Measurements from ENCODE around the gene PACS2. TPM values are rescaled to one million over a fixed set of nuclear protein-coding genes. Genes with fewer than 3 reads are reported as not detected.
A peak's percentile ranks its signal among the peaks of the same experiment; 100 is the strongest.

The PACS2 gene
- total RNA-seq, 1 donor from 2014 or later = 74.0 TPM

- DNase-seq = no peak
Measured at GRCh38 chr14:105411985-105412770, 97.6 kb downstream of the PACS2 start.

GRCh38 chr14:105412771-105413543, 98.4 kb downstream of the PACS2 start:
- no peak for DNase-seq

- no peak for DNase-seq
Measured at GRCh38 chr14:105413544-105413886, 99.0 kb downstream of the PACS2 start.

- peak; percentile 78 for DNase-seq
Measured at GRCh38 chr14:105414456-105415371, 100.2 kb downstream of the PACS2 start.

DNA sequence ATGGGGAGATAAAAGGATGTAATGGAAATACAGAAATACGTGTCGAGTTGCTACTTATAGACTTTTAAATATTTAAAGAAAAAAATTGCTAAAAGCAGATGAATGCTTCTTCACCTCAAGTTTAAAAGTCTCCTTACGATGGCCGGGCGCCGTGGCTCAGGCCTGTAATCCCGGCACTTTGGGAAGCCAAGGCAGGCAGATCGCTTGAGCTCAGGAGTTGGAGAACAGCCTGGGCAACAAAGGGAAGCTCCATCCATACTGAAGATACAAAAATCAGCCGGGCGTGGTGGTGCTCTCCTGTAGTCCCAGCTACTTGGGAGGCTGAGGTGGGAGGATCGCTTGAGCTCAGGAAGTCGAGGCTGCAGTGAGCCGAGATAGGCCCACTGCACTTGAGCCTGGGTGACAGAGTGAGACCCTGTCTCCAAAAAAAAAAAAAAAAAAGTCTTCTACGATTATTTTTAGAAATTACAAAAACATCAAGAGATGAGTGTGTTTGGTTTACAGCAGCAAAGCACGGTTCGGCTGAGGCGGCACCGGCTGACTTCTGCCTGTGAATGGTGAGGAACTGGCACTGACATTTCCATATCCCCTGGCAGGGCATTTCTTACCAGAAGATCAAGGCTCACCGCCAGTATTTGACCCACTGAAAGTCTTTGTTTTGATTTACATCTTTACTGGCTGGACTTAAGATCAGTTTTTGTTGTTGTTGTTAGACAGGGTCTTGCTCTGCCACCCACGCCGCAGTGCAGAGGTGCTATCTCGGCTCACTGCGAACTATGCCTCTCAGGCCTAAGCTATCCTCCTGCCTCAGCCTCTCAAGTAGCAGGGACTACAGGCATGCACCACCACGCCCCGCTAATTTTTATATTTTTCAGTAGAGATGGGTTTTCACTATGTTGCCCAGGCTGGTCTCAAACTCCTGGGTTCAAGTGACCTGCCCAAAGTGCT, 101.2 kb downstream of the PACS2 start:
- no peak for DNase-seq

DNA sequence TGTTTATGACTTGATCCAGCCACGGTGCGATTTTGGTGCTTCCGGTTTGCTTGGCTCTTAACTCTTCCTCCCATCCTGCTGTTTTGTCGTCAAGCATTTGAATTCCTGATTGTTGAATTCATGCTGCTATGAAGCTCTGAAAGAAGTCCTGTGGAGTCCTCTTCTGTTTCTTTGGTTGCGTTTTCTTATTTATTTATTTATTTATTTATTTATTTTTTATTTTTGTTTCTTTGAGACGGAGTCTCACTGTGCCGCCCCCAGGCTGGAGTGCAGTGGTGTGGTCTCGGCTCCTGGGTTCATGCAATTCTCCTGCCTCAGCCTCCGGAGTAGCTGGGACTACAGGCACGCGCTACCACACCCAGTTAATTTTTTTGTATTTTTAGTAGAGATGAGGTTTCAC, 102.1 kb downstream of the PACS2 start:
- DNase-seq = no peak

GRCh38 chr14:105417690-105418121, 103.2 kb downstream of the PACS2 start:
- no peak for DNase-seq

- no peak for DNase-seq
Measured at GRCh38 chr14:105418269-105419194, 104.0 kb downstream of the PACS2 start.

DNA sequence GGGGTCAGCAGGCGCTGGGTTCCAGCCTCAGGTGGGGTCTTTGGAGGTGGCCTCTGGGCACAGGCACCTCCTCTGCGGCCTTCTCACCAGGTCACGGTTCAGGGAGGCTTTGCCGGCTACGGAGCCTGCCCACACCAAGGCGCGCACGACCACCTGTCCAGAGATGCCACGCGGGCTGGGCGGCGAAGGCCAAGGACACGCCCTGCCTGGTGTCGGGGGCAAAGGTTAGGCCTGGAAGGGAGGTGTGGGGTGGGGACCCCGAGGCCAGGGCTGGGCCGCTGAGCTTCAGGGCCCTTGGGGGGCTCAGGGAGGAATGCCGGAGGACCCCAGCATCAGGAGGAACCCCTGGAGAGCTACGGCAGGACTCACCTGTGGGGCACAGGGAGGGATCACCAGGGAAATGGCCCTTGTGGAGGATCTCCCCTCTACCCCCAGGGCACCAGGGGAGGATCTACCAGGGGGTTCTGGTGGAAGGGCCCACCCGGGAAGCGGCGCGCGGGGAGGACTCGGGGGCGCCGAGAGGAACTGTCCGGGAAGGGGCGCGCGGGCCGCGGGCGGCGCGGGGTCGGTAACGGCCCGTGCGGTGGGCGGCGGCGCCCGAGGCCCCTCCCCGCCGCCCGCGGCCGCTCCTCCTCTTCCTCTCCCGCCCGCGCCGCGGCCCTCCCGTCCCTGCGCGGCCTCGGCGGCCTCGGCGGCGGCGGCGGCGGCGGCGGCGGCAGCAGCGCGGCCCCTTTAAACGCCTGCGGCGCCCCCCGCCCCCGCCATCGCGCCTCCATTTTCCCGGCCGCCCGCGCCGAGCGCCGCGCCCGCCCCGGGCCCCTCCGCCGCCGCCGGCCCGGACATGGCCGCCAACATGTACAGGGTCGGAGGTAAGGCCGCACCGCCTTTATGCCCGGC, 104.9 kb downstream of the PACS2 start, which contains the start of gene MTA1:
TSS of gene MTA1 (plus strand) at position 633 of the 897 bp plus-strand sequence. CDS start at position 842, 209 bp downstream.
- peak; percentile 49 for DNase-seq

DNA sequence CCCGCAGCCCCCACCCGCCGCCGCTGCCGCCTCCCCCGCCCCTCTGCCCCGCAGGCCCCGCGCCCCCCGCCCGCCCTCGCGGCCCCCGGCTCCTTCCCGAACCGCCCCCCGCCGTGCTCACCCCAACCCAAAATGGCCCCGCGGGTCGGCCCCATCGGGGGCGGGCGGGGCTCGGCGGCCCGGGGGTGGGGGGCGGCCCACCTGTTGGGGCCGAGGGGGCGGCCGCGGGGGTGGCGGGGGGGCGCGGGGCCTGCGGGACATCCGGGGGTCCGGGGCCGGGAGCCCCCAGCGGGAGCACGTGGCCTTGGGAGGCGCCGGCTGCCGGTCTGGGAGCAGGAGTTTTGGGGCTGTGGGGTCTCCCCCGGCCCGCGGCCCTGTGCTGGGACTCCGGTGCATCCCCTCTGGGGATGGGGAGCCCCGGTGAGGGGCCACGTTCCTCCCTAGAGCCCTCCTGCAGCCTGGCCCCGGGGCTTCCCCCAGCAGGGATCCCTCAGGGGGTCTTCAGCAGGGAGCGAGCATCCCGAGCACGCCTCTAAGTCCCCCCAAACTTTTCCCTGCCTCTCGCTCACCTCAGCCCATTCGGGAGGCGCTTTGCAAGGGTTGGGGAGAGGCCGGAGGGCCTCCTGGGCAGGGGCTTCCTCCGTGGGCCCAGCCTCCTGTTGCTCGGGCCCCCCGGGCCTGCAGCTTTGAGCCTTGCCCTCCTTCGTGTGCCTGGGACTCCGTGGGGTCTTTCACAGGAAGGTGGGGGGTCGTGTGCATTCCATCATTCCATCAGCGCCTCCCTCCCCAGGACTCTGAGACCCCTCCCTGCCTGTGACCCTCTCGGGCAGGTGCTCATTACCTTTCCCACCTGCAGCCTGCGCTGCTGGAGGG, 105.8 kb downstream of the PACS2 start:
- DNase-seq = no peak

- no peak for DNase-seq
Measured at GRCh38 chr14:105420974-105421674, 106.6 kb downstream of the PACS2 start.

DNA sequence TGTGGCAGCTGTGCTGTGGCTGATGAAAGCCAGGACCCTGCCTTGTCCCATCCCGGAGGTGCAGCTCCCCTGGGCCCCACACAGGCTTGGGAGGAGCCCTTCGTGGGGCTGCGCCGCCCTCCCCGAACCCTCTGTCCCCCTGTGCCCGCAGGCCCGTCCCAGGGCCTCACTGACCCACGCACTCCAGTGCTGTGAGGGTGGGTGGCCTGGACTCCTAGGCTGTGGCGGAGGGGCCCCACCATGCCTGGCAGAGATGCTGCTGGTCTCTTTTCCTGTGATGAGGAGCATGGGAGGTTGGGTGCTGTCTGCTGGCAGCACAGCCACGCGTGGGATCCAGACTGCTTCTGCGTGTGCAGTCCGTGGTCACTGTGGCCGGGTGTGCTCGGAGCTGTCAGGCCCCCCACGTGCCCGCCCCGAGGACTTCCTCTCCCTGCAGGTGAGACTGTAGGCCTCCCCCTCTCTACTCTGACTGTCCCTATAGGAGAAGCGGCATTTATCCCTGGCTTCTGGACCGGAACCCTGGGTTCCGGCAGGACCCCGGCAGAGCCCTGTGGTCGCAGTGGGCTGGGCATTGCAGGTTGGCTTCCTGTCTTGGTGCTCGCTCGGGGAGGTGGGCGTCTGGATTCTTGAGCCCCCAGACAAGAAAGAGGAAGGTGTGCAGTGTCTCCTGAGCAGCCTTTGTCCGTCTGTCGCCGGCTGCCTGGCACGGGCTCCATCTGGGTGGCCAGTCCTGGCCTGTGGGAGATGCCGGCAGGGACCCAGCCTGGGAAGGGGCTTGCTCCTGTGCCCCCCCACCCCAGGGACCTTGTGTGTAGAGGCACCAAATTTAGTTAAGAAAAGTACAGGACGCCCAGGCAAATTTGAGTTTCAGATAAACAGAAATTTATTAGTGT, 107.4 kb downstream of the PACS2 start:
- DNase-seq = no peak

GRCh38 chr14:105422695-105423487, 108.3 kb downstream of the PACS2 start:
- no peak for DNase-seq

DNA sequence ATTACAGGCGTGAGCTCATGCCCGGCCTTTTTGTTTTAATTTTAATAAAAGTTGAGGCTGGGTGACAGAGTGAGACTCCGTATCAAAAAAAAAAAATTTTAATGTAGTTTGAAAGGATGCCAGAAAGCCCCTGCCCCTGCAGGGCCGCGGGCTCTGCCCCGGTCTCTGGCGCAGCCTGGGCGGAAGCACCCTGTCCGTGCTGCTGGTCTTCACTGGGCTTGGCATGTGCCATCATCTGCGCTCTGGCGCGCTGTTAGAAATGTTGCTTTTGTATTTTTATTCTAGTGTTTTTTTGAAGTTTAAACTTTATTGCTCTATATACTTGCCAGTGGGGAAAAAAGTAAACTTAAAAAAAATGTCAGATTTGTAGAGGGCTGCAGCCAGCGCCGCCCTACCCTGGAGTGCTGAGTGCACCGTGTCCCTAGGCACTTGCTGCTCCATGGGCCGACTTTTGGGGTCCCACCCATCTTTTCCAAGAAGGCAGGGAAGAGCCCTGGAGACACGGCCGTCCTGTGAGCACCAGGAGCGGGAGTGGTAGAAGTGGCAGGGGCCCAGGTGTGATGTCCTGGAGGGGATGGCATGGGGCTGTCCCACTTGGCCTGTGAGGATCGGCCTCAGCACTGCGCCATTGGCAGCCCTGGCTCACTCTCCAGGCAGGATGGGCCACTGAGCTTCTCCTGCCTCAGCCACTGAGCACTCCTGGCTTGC, 109.1 kb downstream of the PACS2 start:
- no peak for DNase-seq

GRCh38 chr14:105424861-105425260, 110.3 kb downstream of the PACS2 start:
- DNase-seq = no peak
